ENCODE data around the gene STXBP5.

STXBP5 gene

GRCh38 chr6:147268254-147268653 lies 64.0 kb downstream of the STXBP5 start (continued):
- TF ChIP-seq ZBTB11 (tag by site-specific recombination; conservative IDR thresholded peaks at IDR 0.05; ENCODE audit: low read depth): no peak
- TF ChIP-seq ZEB2 (tag by site-specific recombination; IDR thresholded peaks at IDR 0.05): no peak
- no peak for TF ChIP-seq WT1 (tag by site-specific recombination; IDR thresholded peaks at IDR 0.05)
- no peak for TF ChIP-seq ZNF621 (tag by site-specific recombination; IDR thresholded peaks at IDR 0.05)

GRCh38 chr6:147274012-147274411 lies 69.8 kb downstream of the STXBP5 start:
- Histone ChIP-seq H3K9me3 (ENCODE audit: control insufficient read depth, insufficient read depth, low read depth, low read length) (no peaks in the 10 kb centered on the region), H3K4me3 (ENCODE audit: low read depth, low read length) (no peak overlapping the region), H3K4me1 (ENCODE audit: control insufficient read depth, insufficient read depth, low read length) (no peaks in the 10 kb centered on the region), H3K36me3 (ENCODE audit: control insufficient read depth in 2 of 2, insufficient read depth in 1 of 2, low read length in 2 of 2) (peaks cover 10 to 19% of the 10 kb centered on the region in 2 experiments), H3K27ac (ENCODE audit: extremely low read depth, low read depth, low read length) (no peak overlapping the region)
- ChIA-PET CTCF (interaction anchor here (0.8 to 0.9 kb wide), 2 partner anchors 8 to 12 kb away, joined by 3 read pairs; no protein-coding TSS in a partner anchor), POLR2A (no interaction called here)
- no peak for TF ChIP-seq ATF2 (tag by site-specific recombination; IDR thresholded peaks at IDR 0.05; ENCODE audit: low read depth)
- no peak for TF ChIP-seq ZNF132 (tag by site-specific recombination; IDR thresholded peaks at IDR 0.05; ENCODE audit: borderline replicate concordance)
- no peak for TF ChIP-seq WT1 (tag by site-specific recombination; IDR thresholded peaks at IDR 0.05)
- TF ChIP-seq ZNF513 (tag by site-specific recombination; IDR thresholded peaks at IDR 0.05): no peak
- no peak for TF ChIP-seq ZNF621 (tag by site-specific recombination; IDR thresholded peaks at IDR 0.05)

- H3K9me3 ChIP-seq (ENCODE audit: control insufficient read depth, insufficient read depth, low read depth, low read length): no peaks in the 10 kb centered on the region
- H3K4me3 ChIP-seq (ENCODE audit: low read depth, low read length): no peak overlapping the region
Observed at GRCh38 chr6:147274776-147275175, 70.6 kb downstream of the STXBP5 start.

GRCh38 chr6:147278891-147279290 lies 74.7 kb downstream of the STXBP5 start:
- TF ChIP-seq ZIC2 (tag by site-specific recombination; IDR thresholded peaks at IDR 0.05): no peak
- no peak overlapping the region for H3K4me3 ChIP-seq (ENCODE audit: low read depth, low read length)
- CTCF ChIA-PET: no interaction called here
- H3K36me3 ChIP-seq (ENCODE audit: control insufficient read depth in 2 of 2, insufficient read depth in 1 of 2, low read length in 2 of 2): peaks cover 10 to 27% of the 10 kb centered on the region in 2 experiments
- POLR2A ChIA-PET: no interaction called here
- H3K9me3 ChIP-seq (ENCODE audit: control insufficient read depth, insufficient read depth, low read depth, low read length): no peaks in the 10 kb centered on the region
- no peak overlapping the region for H3K27ac ChIP-seq (ENCODE audit: extremely low read depth, low read depth, low read length)
- H3K4me1 ChIP-seq (ENCODE audit: control insufficient read depth, insufficient read depth, low read length): peaks cover 5% of the 10 kb centered on the region; the same call in 1 of the 2 replicates

More at GRCh38 chr6:147274776-147275175, 70.6 kb downstream of the STXBP5 start:
- H3K4me1 ChIP-seq (ENCODE audit: control insufficient read depth, insufficient read depth, low read length): no peaks in the 10 kb centered on the region
- ChIA-PET CTCF (interaction anchor here (0.8 kb wide), 1 partner anchor 12 kb away, joined by 3 read pairs; no protein-coding TSS in a partner anchor), POLR2A (no interaction called here)
- TF ChIP-seq ZFP69B (tag by site-specific recombination; IDR thresholded peaks at IDR 0.05) (no peak), ZNF600 (tag by site-specific recombination; IDR thresholded peaks at IDR 0.05) (no peak)
- peaks cover 10 to 23% of the 10 kb centered on the region in 2 experiments for H3K36me3 ChIP-seq (ENCODE audit: control insufficient read depth in 2 of 2, insufficient read depth in 1 of 2, low read length in 2 of 2)
- H3K27ac ChIP-seq (ENCODE audit: extremely low read depth, low read depth, low read length): no peak overlapping the region

All from HEK293 (cell line).